Lung microvascular endothelial cell (primary cell): ENCODE measurements around the gene HDDC2. TPM values are rescaled to one million over a fixed set of nuclear protein-coding genes. Genes with fewer than 3 reads are reported as not detected.
"Not testable (repeated sequence)": the region's sequence is repeated elsewhere in the genome, so short reads cannot be mapped to it uniquely, and the experiment has no call there.

Source experiments
- DNase-seq, 2 donors: peaks; one replicate each; pipeline versions ENCODE4 v3.0.0 to v3.0.0-alpha.2; 2010; ENCODE audit warnings: low read depth in 2 of 2
- total RNA-seq: library from RNA; depleted of rRNA; stranded (reverse); fragments of >200 nt; gene quantifications from 2 replicates; pipeline ENCODE4 v1.2.1, GENCODE V29; 2014

The HDDC2 gene
- total RNA-seq, 1 donor from 2014 or later = 3.4 TPM

- DNase-seq = no peak
Measured at GRCh38 chr6:125306756-125307149, 5.0 kb upstream of the HDDC2 start.

- no peak for DNase-seq
Measured at GRCh38 chr6:125304970-125305660, 3.3 kb upstream of the HDDC2 start.

DNA sequence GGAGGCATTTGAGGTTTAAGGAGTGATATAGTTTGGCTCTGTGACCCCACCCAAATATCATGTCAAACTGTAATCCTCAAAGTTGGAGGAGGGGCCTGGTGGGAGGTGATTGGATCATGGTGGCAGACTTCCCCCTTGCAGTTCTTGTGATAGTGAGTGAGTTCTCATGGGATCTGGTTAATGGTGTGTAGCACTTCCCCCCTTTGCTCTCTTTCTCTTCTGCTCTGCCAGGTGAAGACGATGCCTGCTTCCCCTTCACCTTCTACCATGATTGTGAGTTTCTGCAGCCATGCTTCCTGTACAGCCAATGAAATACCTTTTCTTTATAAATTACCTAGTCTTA is 1.7 kb upstream of the HDDC2 start:
- DNase-seq = no peak

GRCh38 chr6:125302840-125303511 is 1.2 kb upstream of the HDDC2 start:
- no peak for DNase-seq

DNA sequence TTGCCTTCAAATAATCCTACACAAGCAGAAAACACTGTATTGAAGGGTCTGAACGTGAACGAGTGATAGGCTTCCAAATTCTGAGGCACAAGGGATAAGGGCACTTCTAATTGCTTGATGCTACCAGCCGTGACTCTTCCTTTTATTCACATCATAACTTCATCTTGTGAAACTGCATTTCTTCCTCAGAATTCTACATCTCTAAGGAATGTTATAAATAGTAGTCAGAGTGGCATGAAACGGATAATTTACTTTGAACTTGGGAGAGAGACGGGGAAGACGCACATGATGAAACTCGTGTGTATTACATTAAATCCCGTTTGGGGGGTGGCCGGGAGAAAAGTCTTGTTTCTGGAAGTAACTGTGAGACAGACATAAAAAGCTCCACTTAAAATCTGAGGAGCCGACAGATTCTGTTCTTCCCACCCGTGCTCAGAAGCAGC is 754 bp downstream of the HDDC2 start:
- DNase-seq = no peak

GRCh38 chr6:125299257-125299656 is 2.5 kb downstream of the HDDC2 start:
- DNase-seq = no peak

DNA sequence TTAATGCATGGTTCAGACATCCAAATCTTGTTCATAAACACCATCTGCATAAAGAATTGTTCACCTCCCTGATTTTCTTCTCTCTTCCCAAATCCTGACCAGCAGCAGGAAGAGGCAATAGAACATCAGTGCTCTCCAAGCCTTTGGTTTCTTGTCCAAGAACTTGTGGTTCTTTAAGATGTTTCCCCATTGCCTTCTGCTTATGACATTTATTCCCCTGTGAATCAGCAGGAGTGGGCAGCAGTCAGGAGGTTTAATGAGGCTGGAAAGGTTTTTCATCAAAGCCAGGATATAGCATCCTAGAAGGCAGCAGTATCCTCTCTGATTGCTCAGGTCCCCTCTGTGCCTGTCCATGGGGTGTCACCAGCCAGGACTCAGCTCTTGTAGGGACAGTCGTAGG is 5.3 kb downstream of the HDDC2 start:
- DNase-seq = no peak

GRCh38 chr6:125294925-125295324 is 6.8 kb downstream of the HDDC2 start:
- peak; percentile 8 to 61 for DNase-seq

GRCh38 chr6:125294036-125294435 is 7.7 kb downstream of the HDDC2 start:
- DNase-seq = no peak

- DNase-seq = no peak
Measured at GRCh38 chr6:125293587-125293986, 8.2 kb downstream of the HDDC2 start.

GRCh38 chr6:125287718-125288117 is 14.0 kb downstream of the HDDC2 start:
- no peak for DNase-seq

DNA sequence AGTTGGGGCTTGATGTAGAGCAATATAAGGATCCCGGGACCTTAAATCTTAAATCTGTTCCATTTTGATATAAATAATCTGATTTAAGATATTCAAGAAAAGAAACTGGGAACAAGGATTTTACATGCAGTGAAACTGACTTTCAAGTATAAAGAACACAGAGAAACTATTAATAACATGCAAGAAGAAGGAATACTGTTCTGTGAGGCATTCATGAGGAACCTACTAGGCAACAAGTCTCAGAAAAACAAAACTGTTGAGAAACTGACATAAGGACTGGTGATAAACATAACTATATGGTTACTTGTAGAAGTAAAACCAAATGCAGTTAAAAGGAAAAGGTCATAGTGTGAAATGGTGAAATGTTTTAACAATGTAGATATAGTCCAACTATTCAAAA is 15.8 kb downstream of the HDDC2 start:
- no peak for DNase-seq

DNA sequence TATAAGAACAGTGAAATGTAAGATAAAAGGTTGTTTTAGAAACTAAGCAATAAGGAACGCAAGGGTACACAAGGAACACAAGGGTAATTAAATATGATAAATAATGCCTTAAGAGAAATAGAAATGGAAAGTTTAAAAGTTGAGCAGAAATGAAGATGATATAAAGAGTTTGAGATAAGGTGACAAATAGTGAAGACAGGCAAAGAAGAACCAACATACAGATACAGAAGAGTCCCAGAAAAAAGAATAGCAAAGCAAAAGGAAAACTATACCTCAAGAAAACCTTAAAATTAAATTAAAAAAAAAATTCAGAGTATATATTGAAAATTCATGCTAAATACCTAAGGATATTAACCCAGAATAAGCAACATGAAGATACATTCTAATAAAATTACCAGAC is 16.4 kb downstream of the HDDC2 start:
- no peak for DNase-seq

DNA sequence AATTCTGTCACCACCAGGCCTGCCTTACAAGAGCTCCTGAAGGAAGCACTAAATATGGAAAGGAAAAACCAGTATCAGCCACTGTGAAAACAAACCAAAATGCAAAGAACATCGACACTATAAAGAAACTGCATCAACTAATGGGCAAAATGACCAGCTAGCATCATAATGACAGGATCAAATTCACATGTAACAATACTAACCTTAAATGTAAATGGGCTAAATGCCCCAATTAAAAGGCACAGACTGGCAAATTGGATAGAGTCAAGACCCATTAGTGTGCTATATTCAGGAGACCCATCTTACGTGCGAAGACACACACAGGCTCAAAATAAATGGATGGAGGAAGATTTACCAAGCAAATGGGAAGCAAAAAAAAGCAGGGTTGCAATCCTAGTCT is 19.3 kb downstream of the HDDC2 start:
- DNase-seq = not testable (repeated sequence)

GRCh38 chr6:125280370-125281035 is 21.3 kb downstream of the HDDC2 start:
- DNase-seq = not testable (repeated sequence)

DNA sequence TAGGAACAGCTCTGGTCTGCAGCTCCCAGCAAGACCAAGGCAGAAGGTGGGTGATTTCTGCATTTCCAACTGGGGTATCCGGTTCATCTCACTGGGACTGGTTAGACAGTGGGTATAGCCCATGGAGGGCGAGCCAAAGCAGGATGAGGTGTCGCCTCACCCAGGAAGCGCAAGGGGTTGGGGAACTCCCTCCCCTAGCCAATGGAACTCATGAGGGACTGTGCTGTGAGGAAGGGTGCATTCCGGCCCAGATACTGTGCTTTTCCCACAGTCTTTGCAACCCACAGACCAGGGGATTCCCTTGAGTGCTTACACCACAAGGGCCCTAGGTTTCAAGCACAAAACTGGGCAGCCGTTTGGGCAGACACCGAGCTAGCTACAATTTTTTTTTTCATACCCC is 21.8 kb downstream of the HDDC2 start:
- no peak for DNase-seq

- no peak for DNase-seq
Measured at GRCh38 chr6:125277838-125278237, 23.9 kb downstream of the HDDC2 start.

- DNase-seq = no peak
Measured at GRCh38 chr6:125275779-125276178, 26.0 kb downstream of the HDDC2 start.

- peak; percentile 30 to 87 for DNase-seq
Measured at GRCh38 chr6:125274935-125275334, 26.8 kb downstream of the HDDC2 start.

GRCh38 chr6:125273965-125274364 is 27.8 kb downstream of the HDDC2 start:
- peak; percentile 62 to 93 for DNase-seq

- no peak for DNase-seq
Measured at GRCh38 chr6:125273251-125273650, 28.5 kb downstream of the HDDC2 start.

GRCh38 chr6:125271486-125272159 is 30.1 kb downstream of the HDDC2 start:
- no peak for DNase-seq
